Measurements from ENCODE around the gene AP1S1.
"Not testable (repeated sequence)": the region's sequence is repeated elsewhere in the genome, so short reads cannot be mapped to it uniquely, and the experiment has no call there.

GRCh38 chr7:101203740-101204738 is 49.8 kb downstream of the AP1S1 start:
- not testable (repeated sequence) for TF ChIP-seq CTCF (IDR thresholded peaks at IDR 0.05; ENCODE audit: low read length); EZH2 (IDR thresholded peaks at IDR 0.05; ENCODE audit: borderline replicate concordance, low read length)

Data from OCI-LY1 (cell line).